Dermis microvascular lymphatic vessel endothelial cell (primary cell): ENCODE measurements around the gene MED25. TPM values are rescaled to one million over a fixed set of nuclear protein-coding genes. Genes with fewer than 3 reads are reported as not detected.
A peak's percentile ranks its signal among the peaks of the same experiment; 100 is the strongest.

Source experiments
- DNase-seq, 2 donors: peaks; one replicate each; pipeline versions ENCODE4 v3.0.0 to v3.0.0-alpha.2; 2010; ENCODE audit warnings: low read depth in 2 of 2
- total RNA-seq: library from RNA; depleted of rRNA; stranded (reverse); fragments of >200 nt; gene quantifications from 2 replicates; pipeline ENCODE4 v1.2.1, GENCODE V29; 2014

Gene MED25
- total RNA-seq, 1 donor from 2014 or later: 7.6 TPM

DNA sequence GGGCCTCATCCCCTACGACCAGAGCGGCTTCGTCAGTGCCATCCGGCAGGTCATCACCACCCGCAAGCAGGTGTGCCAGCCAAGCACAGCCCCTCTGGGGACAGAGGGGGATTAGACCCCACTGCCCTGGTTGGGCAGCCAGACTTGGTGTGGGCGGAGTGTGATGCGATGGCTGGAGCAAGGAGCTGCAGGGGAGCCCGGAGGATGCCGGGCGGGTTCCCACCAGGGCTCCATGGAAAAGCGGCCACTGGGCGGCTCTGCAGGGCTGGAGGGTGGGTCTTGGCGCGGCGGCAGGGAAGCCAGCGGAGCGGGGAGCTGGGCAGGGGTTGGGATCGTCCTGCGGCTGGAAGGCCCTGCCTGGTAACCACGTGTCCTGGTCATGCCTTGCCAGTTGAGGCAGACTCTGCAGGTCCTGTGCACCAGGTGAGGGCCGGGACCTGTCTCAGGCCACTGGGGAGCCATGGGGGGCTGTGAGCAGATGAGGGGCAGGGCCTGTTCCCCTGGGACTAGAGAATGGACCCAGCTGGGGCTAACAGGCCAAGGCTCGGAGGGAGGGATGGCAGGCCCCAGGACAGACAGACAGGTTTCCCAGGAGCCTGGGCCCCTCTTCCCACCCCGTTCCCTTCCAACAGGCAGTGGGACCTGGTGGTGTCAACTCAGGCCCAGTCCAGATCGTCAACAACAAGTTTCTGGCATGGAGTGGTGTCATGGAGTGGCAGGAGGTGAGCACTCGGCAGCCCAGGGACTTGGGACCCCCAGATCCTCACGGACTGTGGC, 39.2 kb downstream of the MED25 start:
- no peak for DNase-seq

DNA sequence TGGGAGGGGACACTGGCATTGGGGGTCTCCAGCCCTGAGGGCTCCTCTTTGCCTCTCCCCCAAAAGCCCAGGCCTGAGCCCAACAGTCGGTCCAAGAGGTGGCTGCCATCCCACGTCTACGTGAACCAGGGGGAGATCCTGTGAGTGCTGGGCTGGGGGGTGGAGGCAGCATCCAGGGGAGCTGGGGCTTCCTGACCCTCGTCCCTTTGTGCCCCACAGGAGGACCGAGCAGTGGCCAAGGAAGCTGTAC, 39.7 kb downstream of the MED25 start:
- no peak for DNase-seq

GRCh38 chr19:49858088-49858985, 40.2 kb downstream of the MED25 start:
- DNase-seq: no peak

DNA sequence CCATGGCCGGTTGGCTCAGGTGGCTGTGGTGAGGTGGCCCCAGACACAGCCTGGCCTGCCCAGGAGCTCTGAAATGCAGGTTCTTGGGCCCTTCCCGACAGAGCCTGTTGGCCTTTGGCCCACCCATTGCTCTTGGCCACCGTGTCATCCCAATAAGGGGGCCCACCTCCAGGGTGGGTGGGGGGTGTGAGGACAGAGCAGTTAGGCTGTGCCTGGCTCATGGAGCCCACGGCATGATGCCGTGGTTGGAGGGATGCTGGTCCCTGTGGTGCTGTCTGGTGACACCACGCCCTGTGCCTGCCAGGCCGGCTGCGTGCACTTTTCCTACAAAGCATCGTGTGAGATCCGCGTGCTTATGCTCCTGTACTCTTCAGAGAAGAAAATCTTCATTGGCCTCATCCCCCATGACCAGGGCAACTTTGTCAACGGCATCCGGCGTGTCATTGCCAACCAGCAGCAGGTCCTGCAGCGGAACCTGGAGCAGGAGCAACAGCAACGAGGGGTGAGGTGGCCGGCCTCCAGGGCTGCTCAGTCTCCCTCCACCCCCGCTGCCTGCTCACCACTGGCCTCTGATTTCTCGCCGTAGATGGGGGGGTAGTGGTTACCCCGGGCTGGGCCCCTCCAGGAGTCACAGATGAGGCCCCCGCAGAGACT, 41.7 kb downstream of the MED25 start:
- no peak for DNase-seq

DNA sequence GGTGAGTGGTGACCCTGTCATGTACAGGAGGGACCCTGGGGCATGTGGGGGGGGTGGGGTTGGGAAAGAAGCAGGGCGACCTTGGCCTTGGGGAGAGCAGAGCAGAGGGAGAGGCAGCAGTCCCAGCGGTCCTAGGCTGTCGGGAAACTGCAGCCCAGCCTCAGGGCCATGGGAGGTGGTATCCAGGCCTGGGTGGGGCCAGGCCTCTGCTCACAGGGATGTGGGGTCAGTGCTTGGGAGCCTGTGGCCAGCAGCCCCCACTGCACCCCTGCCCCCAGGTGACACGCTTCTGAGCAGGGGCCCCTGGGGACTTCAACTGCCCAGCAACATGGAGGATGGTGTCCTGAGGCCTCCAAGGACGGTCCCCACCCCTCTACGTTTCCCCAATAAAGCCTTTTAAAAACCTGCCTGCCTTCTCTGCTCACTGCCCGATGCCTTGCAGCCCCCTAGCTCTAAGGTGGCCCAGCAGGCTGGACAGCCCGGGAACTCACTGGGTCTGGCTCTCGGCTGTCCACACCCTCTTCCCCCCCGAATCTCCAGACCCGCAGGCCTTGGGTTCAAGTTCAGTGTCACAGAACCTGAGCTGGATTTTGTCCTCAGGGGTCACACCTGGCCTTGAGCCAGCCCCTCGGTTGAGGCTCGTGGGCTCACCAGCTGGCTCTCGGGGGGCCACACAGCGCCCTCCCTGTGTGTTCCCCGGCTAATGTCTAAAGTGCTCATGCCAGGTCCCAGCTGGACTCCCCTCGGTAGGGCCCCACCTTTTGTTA, 42.4 kb downstream of the MED25 start:
- no peak for DNase-seq

- no peak for DNase-seq
Measured at GRCh38 chr19:49861107-49861506, 43.0 kb downstream of the MED25 start.

- DNase-seq: no peak
Measured at GRCh38 chr19:49861541-49862378, 43.7 kb downstream of the MED25 start.

DNA sequence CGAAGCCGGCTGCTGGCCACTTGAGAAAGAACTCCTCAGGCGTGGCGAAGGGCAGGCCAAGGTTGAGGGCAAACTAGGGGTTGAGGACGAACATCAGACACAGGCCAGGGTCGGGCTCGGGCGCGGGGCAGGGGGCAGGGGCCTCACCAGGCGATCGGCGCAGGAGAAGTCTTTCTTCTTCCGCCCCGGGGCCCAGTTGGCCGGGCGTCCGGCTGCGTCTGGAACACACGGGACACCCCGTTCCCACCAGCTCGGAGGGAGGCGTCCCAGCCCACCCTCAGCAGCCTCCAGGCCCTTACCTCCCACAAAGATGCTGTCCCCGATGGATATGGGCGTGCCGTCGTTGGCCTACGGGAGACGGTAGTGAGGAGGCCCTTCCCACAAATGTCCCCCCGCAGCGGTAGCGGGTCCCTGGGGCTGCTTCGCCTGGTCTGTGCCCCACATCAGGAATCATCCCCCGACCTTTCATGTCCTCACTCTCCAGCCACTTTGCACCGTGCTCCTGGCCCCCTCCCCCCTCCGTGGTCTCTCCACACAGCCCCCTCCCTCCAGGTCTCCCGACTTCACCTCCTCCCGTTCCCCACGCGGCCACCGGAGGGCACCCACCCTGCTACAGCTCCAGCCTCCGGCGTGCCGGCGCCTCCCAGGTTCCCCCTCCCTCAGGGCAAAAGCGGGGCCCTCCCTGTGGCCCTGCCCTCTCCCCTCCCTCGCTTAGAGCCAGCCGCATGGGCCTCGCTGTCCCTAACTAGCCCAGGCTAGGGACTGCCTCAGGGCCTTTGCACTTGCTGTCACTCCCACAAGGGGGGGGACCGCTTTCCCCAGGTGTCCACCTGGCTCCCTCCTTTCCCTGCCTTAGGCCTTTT, 44.5 kb downstream of the MED25 start:
- DNase-seq: no peak

GRCh38 chr19:49863254-49863934, 45.3 kb downstream of the MED25 start:
- no peak for DNase-seq

- no peak for DNase-seq
Measured at GRCh38 chr19:49863935-49864320, 45.8 kb downstream of the MED25 start.

DNA sequence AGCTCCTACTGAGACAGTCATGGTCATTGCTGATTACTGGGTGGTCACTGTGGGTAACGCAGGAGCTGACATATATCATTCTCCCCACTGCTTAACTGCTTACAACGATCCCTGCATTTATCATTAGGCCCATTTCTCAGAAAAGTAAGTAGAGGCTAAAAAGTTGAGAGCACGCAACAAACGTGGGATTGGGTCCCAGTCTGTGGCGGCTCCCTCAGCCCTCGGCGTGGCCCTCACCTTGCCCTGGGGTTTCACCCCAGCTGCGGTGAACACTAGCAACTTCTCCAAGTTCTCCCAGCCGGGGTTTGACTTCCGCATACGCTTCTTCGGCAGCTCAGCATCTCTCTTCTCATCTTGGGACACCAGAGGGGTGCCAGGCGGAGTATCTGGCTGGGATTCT, 46.8 kb downstream of the MED25 start:
- DNase-seq: no peak

DNA sequence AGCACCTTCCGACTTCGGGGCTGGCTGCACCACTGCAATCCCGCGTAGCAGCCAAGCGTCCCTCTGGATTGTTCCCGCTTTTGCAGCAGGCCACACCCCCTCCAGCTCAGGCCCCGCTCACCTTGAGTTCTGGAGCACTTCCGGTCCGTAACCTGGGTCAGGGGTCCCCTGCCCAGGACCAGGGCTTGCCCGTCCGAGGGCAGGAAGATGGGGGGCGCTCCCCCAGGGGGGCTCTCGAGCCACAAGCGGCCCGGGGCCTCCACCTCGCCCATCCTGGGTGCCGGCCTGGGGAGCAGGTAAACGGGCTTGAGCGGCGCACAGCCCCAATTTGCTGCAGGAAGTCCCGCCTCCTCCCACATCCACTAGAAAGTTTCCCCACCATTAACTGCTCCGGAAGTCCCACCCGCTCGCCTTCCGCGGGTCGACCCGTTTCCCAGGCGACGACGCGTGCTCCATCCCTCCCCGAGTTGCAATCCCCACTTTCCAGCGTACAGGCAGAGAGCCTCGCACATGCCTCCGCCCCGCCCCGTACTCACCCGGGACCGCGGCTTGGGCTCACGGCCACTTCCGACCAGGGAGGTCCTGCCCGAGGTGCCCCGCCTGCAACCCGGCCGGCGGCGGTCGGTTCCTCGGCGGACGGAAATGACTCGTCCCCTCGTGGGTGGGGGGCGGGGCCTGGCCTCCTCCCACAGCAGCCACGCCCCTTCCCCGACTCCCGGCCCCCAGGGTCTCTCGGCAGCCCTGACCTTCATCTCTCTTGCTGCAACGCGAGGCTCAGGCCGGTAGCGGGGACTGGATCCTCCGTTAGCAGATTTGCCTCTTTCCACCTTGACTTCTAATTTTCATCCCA, 49.1 kb downstream of the MED25 start, which contains the start of gene PNKP:
Gene PNKP (minus strand): TSS at position 644 of the 850 bp plus-strand sequence. CDS start 372 bp downstream, at position 272.
- peak; percentile 72 to 88 for DNase-seq

DNA sequence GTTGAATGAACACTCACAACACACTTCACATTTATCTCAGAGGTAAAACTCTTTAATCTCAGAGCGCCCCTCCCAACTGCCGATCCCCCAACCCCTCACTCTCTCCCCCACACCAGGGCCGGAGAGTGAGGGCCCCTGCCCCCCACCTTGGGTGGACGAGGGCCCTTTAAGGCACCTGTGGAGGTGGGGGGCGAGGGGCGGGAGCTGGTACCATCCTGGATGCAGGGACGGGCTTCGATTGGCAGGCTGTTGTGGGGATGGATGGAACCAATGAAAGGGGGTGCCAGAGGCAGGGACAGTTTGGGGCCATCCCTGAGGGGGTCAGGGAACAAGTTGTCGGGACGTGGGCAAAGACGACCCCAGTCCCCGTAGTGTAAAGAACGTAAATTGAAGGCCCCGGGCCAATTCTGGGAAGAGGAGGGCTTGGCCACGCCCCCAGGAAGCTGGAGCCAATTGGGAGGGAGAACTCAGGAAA, 51.0 kb downstream of the MED25 start:
- DNase-seq: no peak

DNA sequence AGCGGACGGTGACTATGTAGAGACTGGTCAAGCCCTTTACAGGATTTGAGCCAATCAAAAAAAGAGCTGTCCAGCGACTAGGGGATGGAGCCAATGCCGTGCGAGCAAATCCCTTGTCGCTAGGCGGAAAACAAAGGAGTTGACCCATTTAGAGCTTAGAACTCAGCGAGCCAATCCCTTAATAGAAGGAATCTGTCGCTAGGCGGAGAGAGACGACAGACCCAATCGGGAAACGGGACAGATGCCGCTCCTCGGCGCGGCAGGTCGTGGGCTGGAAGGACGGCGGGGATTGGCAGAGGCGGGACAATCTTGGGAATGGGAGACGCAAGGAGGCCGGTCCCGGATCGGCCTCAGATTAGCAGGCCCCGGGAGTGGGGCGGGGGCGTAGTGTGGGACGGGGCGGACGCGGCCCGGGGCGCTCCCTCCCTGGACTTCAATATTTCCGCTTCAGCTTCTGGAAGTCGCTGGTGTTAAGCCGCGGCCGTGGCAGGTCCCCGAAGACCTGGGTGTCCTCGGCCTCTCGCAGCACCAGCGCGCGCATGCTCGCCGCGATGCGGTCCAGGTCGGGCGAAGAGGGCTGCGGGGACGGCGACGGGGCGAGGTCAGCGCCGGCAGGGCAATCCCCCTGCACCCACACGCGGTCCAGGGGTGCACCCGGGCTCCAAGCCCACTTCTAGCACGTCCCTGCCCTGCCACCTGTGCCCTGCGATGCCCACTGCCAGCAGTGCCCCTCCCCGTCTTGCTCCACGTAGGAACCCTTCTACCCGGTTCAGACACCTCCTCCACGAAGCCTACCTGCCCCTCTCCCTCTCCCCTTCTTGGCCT, 51.6 kb downstream of the MED25 start:
- DNase-seq: peak; percentile 100

GRCh38 chr19:49870309-49870901, 52.3 kb downstream of the MED25 start:
- DNase-seq: no peak

DNA sequence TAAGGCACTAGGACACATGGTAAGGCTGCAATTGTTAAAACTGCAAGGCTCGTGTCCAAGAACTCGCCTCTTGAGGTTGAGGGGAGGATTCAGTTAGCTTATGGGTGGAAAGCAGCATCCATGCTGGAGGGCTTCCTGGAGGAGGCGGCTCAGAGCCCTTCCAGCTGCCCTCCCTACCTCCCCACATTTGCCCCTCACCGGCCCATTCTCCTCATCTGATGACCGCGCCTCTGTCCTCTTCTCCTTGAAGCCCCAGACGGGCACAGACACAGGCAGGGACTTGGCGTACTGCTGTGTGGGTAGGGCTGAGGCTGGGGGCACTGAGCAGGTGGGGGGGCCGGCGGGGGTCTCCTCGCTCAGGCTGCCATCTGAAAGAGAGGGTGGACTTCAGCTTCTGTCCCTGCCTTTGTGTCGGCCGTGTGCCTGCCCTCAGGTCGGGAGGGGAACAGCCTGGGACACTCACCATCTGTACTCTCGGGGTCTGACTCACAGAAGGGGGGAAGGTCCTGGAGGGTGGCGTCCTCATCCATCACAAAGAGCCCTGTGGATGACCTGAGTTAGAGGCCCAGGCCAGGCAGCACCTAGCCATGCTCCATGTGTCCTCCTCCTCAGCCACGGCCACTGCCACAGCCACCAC, 53.4 kb downstream of the MED25 start:
- DNase-seq: no peak
